Small intestine (tissue), 16 donors: ENCODE results near the gene FAM228A. TPM values are rescaled to one million over a fixed set of nuclear protein-coding genes. Genes with fewer than 3 reads are reported as not detected.
A peak's percentile ranks its signal among the peaks of the same experiment; 100 is the strongest.
"Not testable (repeated sequence)": the region's sequence is repeated elsewhere in the genome, so short reads cannot be mapped to it uniquely, and the experiment has no call there.

Source experiments
- DNase-seq, 2 donors: peaks; one replicate each; pipeline versions ENCODE4 v3.0.0 to v3.0.0-alpha.2; 2013
- FAIRE-seq: peaks from 2 replicates; lab custom pipeline; 2012; peaks lifted over from hg19 to GRCh38; lab: Jason Lieb, UNC
- H3K27ac ChIP-seq, 3 donors: one replicate each; pipeline ENCODE4 v1.5.1; 2013; ENCODE audit warnings: low read length in 2 of 3, mild to moderate bottlenecking in 2 of 3, control low read depth in 1 of 3, inconsistent platforms in 1 of 3, low read depth in 1 of 3, moderate library complexity in 1 of 3
- H3K27me3 ChIP-seq, 3 donors: one replicate each; pipeline ENCODE4 v1.6.1; 2013; ENCODE audit warnings: low read length in 3 of 3, inconsistent platforms in 1 of 3; ENCODE audit not compliant: control insufficient read depth in 3 of 3, insufficient read depth in 3 of 3
- H3K36me3 ChIP-seq, 3 donors: one replicate each; pipeline ENCODE4 v1.6.1; 2013; ENCODE audit warnings: low read length in 3 of 3, inconsistent platforms in 1 of 3, low read depth in 1 of 3, mild to moderate bottlenecking in 1 of 3, moderate library complexity in 1 of 3; ENCODE audit not compliant: control insufficient read depth in 3 of 3, insufficient read depth in 2 of 3
- H3K4me1 ChIP-seq, 3 donors: one replicate each; pipeline ENCODE4 v1.6.1; 2013; ENCODE audit warnings: low read length in 2 of 3, inconsistent platforms in 1 of 3, low read depth in 1 of 3, mild to moderate bottlenecking in 1 of 3, moderate library complexity in 1 of 3; ENCODE audit not compliant: control insufficient read depth in 3 of 3, insufficient read depth in 2 of 3
- H3K4me3 ChIP-seq, 3 donors: one replicate each; pipeline ENCODE4 v1.5.1; 2013; ENCODE audit warnings: low read length in 3 of 3, control low read depth in 1 of 3, inconsistent platforms in 1 of 3, low read depth in 1 of 3, mild to moderate bottlenecking in 1 of 3, moderate library complexity in 1 of 3
- H3K9me3 ChIP-seq, 2 donors: one replicate each; pipeline ENCODE4 v1.6.1; 2013; ENCODE audit warnings: low read depth in 1 of 2, low read length in 1 of 2; ENCODE audit not compliant: control insufficient read depth in 2 of 2, insufficient read depth in 1 of 2
- WGBS, 3 donors: extraction: QIAGEN DNeasy Blood & Tissue Kit; methylation state at CpG; one replicate each; pipeline ENCODE4 v1.1.7; 2013; 5-methylcytosine and 5-hydroxymethylcytosine counted together
- long read RNA-seq, 10 donors: transcript quantifications; one replicate each; lab custom pipeline, GENCODE V29; 2026
- polyA plus RNA-seq, 4 donors: library from polyadenylated mRNA; stranded (reverse) in 3 of 4; unstranded in 1 of 4; fragments of 200-250 nt in 3 of 4; fragments of 120-200 nt in 1 of 4; gene quantifications; one replicate each; pipeline versions ENCODE4 v1.2.1 to v1.2.3, GENCODE V29; 2013
- donor health status: healthy with polysubstance abuse.
- donor health status: control.
- donor health status: control.
- donor health status: Bipolar disorder and iron deficiency.
- donor health status: healthy.

FAM228A gene
- polyA plus RNA-seq = under 1 TPM in 3 of 4 donors, not detected in 1; 0.16 to 0.54 (median 0.34) TPM
- long read RNA-seq, donor 1 = 0 reads
- long read RNA-seq, donor 2 = 0 reads
- long read RNA-seq, donor 3 = 0 reads
- long read RNA-seq, donor 4 = 0 reads
- long read RNA-seq, donor 5 = 0 reads
- long read RNA-seq, donor 6 = 0 reads
- long read RNA-seq, donor 7 = 0 reads
- long read RNA-seq, donor 8 = 0 reads
- long read RNA-seq, donor 9 = 0 reads
- long read RNA-seq, donor 10 = 0 reads

DNA sequence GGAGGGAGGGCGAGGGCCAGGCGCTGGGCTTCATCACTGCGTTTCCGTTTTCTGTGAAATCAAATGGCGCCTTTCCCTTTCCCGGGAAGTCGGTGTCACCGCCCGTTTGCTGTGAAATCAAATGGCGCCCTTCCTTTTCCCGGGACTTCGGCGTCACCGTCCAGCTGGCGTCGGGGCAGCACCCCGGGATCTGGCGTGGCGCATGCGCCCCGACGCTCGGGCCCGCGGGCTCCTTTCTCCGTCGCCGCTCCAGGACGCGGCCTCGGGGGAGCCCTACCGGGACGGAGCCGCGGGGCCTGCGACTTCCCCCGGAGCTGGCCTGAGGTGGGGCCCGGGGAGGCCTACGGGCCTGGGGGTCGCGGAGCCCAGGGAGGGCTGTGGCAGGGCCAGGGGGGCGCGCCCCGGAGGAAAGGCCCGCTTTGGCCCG lies at the start of gene FAM228A:
Gene FAM228A, plus strand, starts transcription at position 203 of the 427 bp plus-strand sequence. CDS start 428 bp downstream, outside the sequence.
- Histone ChIP-seq H3K4me3 (peak within 1 kb of the TSS in 1 of 3 donors; percentile 14), H3K9me3 (peaks cover 0 to 7% of the 10 kb centered on the region in 2 donors), H3K4me1 (no peaks in the 10 kb centered on the region), H3K36me3 (no peaks in the 10 kb centered on the region), H3K27ac (no peak within 1 kb of the TSS), H3K27me3 (peaks cover 0 to 9% (median 3%) of the 10 kb centered on the region in 3 donors)
- FAIRE-seq = no peak
- DNase-seq = peak in 1 of 2 donors; percentile 18
- 35 to 62% (median 55%) methylated on average over 33 to 46 of the region's 46 CpGs for WGBS, 3 donors

DNA sequence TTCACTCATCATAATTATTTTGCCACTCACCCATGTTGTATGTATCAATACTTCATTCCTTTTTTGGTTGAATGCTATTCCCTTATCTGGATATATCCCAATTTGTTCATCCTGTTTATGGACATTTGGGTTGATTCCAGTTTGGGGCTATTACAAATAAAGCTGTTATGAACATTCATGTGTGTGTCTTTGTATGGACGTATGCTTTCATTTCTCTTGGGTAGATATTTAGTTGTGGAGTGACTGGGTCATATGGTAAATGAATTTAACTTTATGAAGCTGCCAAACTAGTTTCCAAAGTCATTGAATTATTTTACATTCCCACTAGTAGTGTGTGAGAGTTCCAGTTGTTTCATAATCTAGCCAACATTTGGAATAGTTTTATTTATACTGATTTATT lies 48.9 kb upstream of the FAM228A start:
- H3K4me3 ChIP-seq = no peak overlapping the region
- H3K4me1 ChIP-seq = peaks cover 0 to 5% (median 0%) of the 10 kb centered on the region in 3 donors
- 32 to 63% (median 39%) methylated on average over 1 of the region's 1 CpG for WGBS, 3 donors
- H3K36me3 ChIP-seq = no peaks in the 10 kb centered on the region
- H3K27ac ChIP-seq = no peak overlapping the region
- H3K27me3 ChIP-seq = no peaks in the 10 kb centered on the region
- FAIRE-seq (no peak), DNase-seq (no peak)
- H3K9me3 ChIP-seq = no peaks in the 10 kb centered on the region

DNA sequence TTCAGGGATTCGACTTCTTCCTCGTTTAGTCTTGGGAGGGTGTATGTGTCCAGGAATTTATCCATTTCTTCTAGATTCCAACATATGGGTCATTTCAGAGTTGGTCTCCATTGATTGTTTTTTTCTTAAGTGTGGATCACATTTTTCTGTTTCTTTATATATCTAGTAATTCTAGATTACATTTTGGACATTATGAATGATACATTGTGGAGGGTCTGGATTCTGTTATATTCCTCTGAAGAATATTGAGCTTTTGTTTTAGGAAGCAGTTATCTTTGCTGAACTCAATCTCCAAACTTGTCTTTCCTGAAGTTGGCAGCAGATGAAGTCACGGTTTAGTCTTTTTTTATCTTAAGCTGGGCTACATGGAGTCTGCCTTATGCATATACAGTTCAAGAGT lies 42.3 kb upstream of the FAM228A start:
- no peak for FAIRE-seq

DNA sequence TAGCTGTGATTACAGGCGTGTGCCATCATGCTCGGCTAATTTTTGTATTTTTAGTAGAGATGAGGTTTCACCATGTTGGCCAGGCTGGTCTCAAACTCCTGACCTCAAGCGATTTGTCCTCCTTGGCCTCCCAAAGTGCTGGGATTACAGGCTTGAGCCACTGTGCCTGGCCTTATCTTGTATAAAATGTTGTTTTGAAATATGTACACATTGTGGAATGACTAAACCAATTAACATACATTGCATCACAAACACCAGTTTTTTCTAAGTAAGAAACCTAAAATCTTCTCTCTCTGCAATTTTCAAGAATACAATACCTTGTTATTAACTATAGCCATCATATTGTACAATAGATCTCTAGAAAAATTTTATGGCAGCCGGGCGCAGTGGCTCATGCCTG lies 34.5 kb upstream of the FAM228A start:
- not testable (repeated sequence) for H3K4me3 ChIP-seq, H3K27me3 ChIP-seq, DNase-seq, H3K4me1 ChIP-seq, FAIRE-seq, H3K27ac ChIP-seq, H3K9me3 ChIP-seq
- 94 to 99% (median 95%) methylated on average over 5 of the region's 5 CpGs for WGBS, 3 donors
- H3K36me3 ChIP-seq = peaks cover 0 to 11% (median 0%) of the 10 kb centered on the region in 3 donors

More for the DNA sequence above, 42.3 kb upstream of the FAM228A start:
- DNase-seq = no peak
- Histone ChIP-seq H3K27ac (no peak overlapping the region), H3K9me3 (peaks cover 0 to 4% of the 10 kb centered on the region in 2 donors), H3K4me3 (no peak overlapping the region), H3K27me3 (no peaks in the 10 kb centered on the region), H3K4me1 (no peaks in the 10 kb centered on the region), H3K36me3 (no peaks in the 10 kb centered on the region)
- WGBS, 3 donors = 97 to 100% (median 97%) methylated on average over 3 of the region's 3 CpGs

DNA sequence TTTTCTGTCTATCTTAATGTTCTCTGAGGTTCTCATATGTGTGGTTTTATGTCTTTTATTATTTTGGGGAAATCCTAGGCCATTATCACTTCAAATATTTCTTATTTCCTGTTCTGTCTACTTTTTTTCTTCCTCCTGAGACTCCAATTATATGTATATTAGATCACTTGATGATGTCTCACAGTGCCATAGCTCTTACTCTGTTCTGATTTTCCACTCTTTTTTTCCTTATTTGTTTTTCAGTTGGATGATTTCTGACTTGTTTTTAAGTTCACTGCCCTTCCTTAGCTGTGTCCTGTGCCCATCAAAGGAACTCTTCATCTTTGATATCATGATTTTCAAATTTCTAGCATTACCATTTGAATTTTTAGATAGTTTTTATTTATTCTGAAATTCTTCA lies 27.5 kb upstream of the FAM228A start:
- Histone ChIP-seq H3K27me3 (no peaks in the 10 kb centered on the region), H3K4me3 (no peak overlapping the region), H3K36me3 (peaks cover 0 to 11% (median 0%) of the 10 kb centered on the region in 3 donors), H3K27ac (no peak overlapping the region), H3K9me3 (peaks cover 0 to 9% of the 10 kb centered on the region in 2 donors), H3K4me1 (no peaks in the 10 kb centered on the region)
- FAIRE-seq = no peak
- DNase-seq = no peak

DNA sequence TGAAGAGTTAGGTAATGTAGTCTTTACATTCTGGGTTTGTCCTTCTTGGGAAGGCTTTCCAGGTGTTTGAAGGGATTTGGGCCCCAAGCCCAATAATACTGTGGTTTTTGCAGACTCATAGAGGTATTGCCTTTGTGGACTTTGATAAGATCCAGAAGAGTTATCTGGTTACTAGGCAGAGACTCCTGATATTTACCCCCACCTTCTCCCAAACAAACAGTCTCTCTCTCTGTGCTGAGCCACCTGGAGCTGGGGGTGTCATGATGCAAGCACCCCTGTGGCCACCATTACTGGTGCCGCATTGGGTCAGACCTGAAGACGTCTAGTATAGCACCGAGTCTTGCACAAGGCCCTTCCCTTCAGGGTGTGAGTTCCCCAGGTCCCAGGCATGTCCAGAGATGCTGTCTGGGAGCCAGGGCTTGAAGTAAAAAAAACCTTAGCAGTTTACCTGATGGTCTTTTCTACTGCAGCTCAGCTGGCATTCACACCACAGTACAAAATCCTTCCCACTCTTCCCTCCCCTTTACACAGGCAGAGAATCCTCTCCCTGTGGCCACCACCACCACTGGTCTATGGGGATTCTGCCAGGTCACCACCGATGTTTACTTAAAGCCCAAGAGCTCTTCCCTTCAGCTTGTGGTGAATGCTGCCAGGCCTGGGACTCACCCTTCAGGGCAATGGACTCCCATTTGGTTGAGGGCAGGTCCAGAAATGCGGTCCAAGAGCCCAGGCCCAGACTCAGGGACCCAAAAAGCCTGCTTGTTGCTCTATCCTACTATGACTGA lies 22.2 kb upstream of the FAM228A start:
- Histone ChIP-seq H3K36me3 (peaks cover 0 to 7% (median 0%) of the 10 kb centered on the region in 3 donors), H3K27me3 (no peaks in the 10 kb centered on the region), H3K27ac (no peak overlapping the region), H3K4me1 (peaks cover 0 to 4% (median 0%) of the 10 kb centered on the region in 3 donors), H3K4me3 (no peak overlapping the region), H3K9me3 (peaks cover 0 to 6% of the 10 kb centered on the region in 2 donors)
- 79 to 86% (median 79%) methylated on average over 5 of the region's 5 CpGs for WGBS, 3 donors
- no peak for FAIRE-seq
- peak; percentile 6 to 18 for DNase-seq

DNA sequence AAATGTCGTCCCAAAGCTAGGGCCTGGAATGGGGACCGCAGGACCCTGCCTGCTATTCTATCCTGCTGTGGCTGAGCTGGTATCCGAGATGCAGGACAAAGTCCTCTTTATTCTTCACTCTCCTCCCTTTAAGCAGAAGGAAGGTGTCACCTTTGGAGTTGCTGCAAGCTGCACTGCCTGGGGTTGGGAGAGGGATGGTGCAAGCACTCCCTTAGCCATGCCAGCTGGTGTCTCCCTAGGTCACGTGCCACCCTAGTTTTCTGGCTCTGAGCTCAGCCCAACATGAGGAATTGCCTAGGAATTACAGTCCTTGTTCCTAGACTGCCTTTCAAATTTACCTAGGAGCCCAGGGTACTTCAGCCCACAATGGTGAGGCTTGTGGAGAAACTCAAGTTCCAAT lies 21.4 kb upstream of the FAM228A start:
- FAIRE-seq = no peak
- Histone ChIP-seq H3K27me3 (no peaks in the 10 kb centered on the region), H3K36me3 (peaks cover 0 to 7% (median 0%) of the 10 kb centered on the region in 3 donors), H3K4me3 (no peak overlapping the region), H3K4me1 (peaks cover 0 to 4% (median 0%) of the 10 kb centered on the region in 3 donors), H3K9me3 (no peaks in the 10 kb centered on the region), H3K27ac (no peak overlapping the region)
- peak; percentile 54 to 55 for DNase-seq
- WGBS, 3 donors = 42 to 76% (median 50%) methylated on average over 4 of the region's 4 CpGs

DNA sequence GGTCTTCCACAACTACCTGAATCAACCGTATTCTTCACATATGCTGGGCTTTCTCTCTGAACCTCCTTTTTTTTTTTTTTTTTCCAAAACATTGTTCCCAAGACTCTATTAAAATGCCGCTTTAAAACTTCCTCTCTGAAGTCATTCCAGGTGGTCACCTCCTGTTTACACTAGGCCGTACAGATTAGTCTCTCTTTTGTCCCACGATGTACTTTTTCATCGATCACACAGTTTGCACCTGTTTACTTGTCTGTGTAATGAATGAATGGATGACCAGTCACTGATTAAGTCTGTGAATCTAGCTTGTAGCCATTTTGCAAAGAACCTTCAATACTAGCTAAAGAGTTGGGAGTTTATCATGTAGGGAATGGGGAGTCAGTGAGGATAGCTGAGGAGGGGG lies 16.7 kb upstream of the FAM228A start:
- DNase-seq (no peak), FAIRE-seq (no peak)
- 80 to 85% (median 80%) methylated on average over 5 of the region's 5 CpGs for WGBS, 3 donors
- Histone ChIP-seq H3K27ac (no peak overlapping the region), H3K4me1 (peaks cover 0 to 4% (median 0%) of the 10 kb centered on the region in 3 donors), H3K4me3 (no peak overlapping the region), H3K36me3 (peaks cover 0 to 6% (median 0%) of the 10 kb centered on the region in 3 donors), H3K9me3 (no peaks in the 10 kb centered on the region), H3K27me3 (no peaks in the 10 kb centered on the region)
